Neuronal stem cell (in vitro differentiated cells): ENCODE data around the gene GH1.
"Not testable (repeated sequence)": the region's sequence is repeated elsewhere in the genome, so short reads cannot be mapped to it uniquely, and the experiment has no call there.

ENCODE experiments used
- DNase-seq: peaks from one replicate; pipeline ENCODE4 v3.0.0-alpha.2; 2013; ENCODE audit warnings: low spot score
- H2AFZ ChIP-seq: one replicate; pipeline ENCODE4 v1.6.1; 2013; ENCODE audit warnings: mild to moderate bottlenecking, low read length, inconsistent platforms
- H2AK5ac ChIP-seq: 2 replicates; pipeline ENCODE4 v1.6.1; 2013; ENCODE audit warnings: low read depth, mild to moderate bottlenecking, inconsistent platforms, low read length, moderate library complexity, mixed read lengths
- H2BK120ac ChIP-seq: 2 replicates; pipeline ENCODE4 v1.6.1; 2013; ENCODE audit warnings: low read depth, mild to moderate bottlenecking, inconsistent platforms, low read length, moderate library complexity, mixed read lengths
- H2BK12ac ChIP-seq: one replicate; pipeline ENCODE4 v1.6.1; 2013; ENCODE audit warnings: low read length, inconsistent platforms
- H2BK15ac ChIP-seq: 2 replicates; pipeline ENCODE4 v1.6.1; 2013; ENCODE audit warnings: mild to moderate bottlenecking, low read length, inconsistent platforms, mixed read lengths
- H2BK5ac ChIP-seq: one replicate; pipeline ENCODE4 v1.6.1; 2013; ENCODE audit warnings: inconsistent platforms, mild to moderate bottlenecking, low read length, moderate library complexity
- H3K14ac ChIP-seq: one replicate; pipeline ENCODE4 v1.6.1; 2013; ENCODE audit warnings: low read length, inconsistent platforms
- H3K18ac ChIP-seq: 2 replicates; pipeline ENCODE4 v1.6.1; 2013; ENCODE audit warnings: low read length, inconsistent platforms
- H3K23ac ChIP-seq: 2 replicates; pipeline ENCODE4 v1.6.1; 2013; ENCODE audit warnings: low read depth, mild to moderate bottlenecking, mixed read lengths, low read length, inconsistent platforms; ENCODE audit not compliant: poor library complexity
- H3K27ac ChIP-seq: replicated peaks from 3 replicates; pipeline ENCODE4 v1.5.1; 2013; ENCODE audit warnings: low read length, inconsistent platforms
- H3K27me3 ChIP-seq, 3 experiments: 2 replicates each; pipeline ENCODE4 v1.6.1; 2013; ENCODE audit warnings: low read length in 3 of 3, mild to moderate bottlenecking in 2 of 3, inconsistent platforms in 1 of 3, low read depth in 1 of 3, mixed read lengths in 1 of 3, moderate library complexity in 1 of 3; ENCODE audit not compliant: control insufficient read depth in 3 of 3, insufficient read depth in 3 of 3
- H3K36me3 ChIP-seq, 2 donors: replicated peaks in 1 of 2; 2 replicates each; pipeline ENCODE4 v1.6.1; 2013; ENCODE audit warnings: low read length in 2 of 2; ENCODE audit not compliant: control insufficient read depth in 2 of 2, insufficient read depth in 2 of 2
- H3K4ac ChIP-seq: 2 replicates; pipeline ENCODE4 v1.6.1; 2013; ENCODE audit warnings: inconsistent platforms, mild to moderate bottlenecking, low read length, moderate library complexity
- H3K4me1 ChIP-seq, 2 donors: 1 replicate in 1 of 2; 2 replicates in 1 of 2; pipeline ENCODE4 v1.6.1; 2013; ENCODE audit warnings: low read length in 2 of 2, low read depth in 1 of 2; ENCODE audit not compliant: control insufficient read depth in 2 of 2, insufficient read depth in 1 of 2
- H3K4me2 ChIP-seq: one replicate; pipeline ENCODE4 v1.6.1; 2013; ENCODE audit warnings: mild to moderate bottlenecking, low read length, inconsistent platforms; ENCODE audit not compliant: insufficient read depth, poor library complexity, severe bottlenecking
- H3K4me3 ChIP-seq, 2 donors: 2 replicates each; pipeline ENCODE4 v1.5.1; 2013; ENCODE audit warnings: low read length in 2 of 2, mild to moderate bottlenecking in 2 of 2, inconsistent platforms in 1 of 2, moderate library complexity in 1 of 2
- H3K79me1 ChIP-seq: one replicate; pipeline ENCODE4 v1.6.1; 2013; ENCODE audit warnings: low read depth, mild to moderate bottlenecking, inconsistent platforms, low read length, moderate library complexity
- H3K9ac ChIP-seq: one replicate; pipeline ENCODE4 v1.6.1; 2013; ENCODE audit warnings: mild to moderate bottlenecking, low read depth, low read length, inconsistent platforms; ENCODE audit not compliant: poor library complexity
- H3K9me3 ChIP-seq, 2 donors: replicated peaks in 1 of 2; 2 replicates each; pipeline versions ENCODE3 to v1.6.1; 2013; ENCODE audit warnings: low read length in 2 of 2, mild to moderate bottlenecking in 2 of 2, inconsistent platforms in 1 of 2, low read depth in 1 of 2, mixed read lengths in 1 of 2, moderate library complexity in 1 of 2; ENCODE audit not compliant: control insufficient read depth in 2 of 2, insufficient read depth in 1 of 2
- H4K8ac ChIP-seq: one replicate; pipeline ENCODE4 v1.6.1; 2013; ENCODE audit warnings: low read depth, mild to moderate bottlenecking, inconsistent platforms, low read length, moderate library complexity
- H4K91ac ChIP-seq: one replicate; pipeline ENCODE4 v1.6.1; 2013; ENCODE audit warnings: low read length, low read depth, mild to moderate bottlenecking, inconsistent platforms; ENCODE audit not compliant: poor library complexity
- WGBS, 2 donors: extraction: QIAGEN DNeasy Blood & Tissue Kit; methylation state at CpG; one replicate each; pipeline ENCODE4 v1.1.7; 2013; ENCODE audit warnings: missing lambda C conversion rate in 2 of 2, mixed read lengths in 1 of 2; ENCODE audit not compliant: insufficient read length in 2 of 2, insufficient replicate concordance in 1 of 2; ENCODE audit errors: extremely low coverage in 2 of 2; 5-methylcytosine and 5-hydroxymethylcytosine counted together

Gene GH1

GRCh38 chr17:63927464-63928171 lies 9.0 kb upstream of the GH1 start:
- H2AFZ ChIP-seq: no peak overlapping the region
- H3K4ac ChIP-seq: no peak overlapping the region
- peaks cover 0 to 4% (median 0%) of the 10 kb centered on the region in 3 experiments for H3K27me3 ChIP-seq
- no peak overlapping the region for H3K27ac ChIP-seq
- no peak overlapping the region for H2BK15ac ChIP-seq
- no peak overlapping the region for H2BK5ac ChIP-seq
- peaks cover 2 to 10% of the 10 kb centered on the region in 2 donors for H3K4me1 ChIP-seq
- no peak overlapping the region for H3K9ac ChIP-seq
- H3K23ac ChIP-seq: no peak overlapping the region
- no peaks in the 10 kb centered on the region for H3K36me3 ChIP-seq
- H4K8ac ChIP-seq: no peak overlapping the region
- WGBS, 2 donors: no CpG with 5 or more reads among the region's 8 CpGs
- DNase-seq: no peak
- no peak overlapping the region for H4K91ac ChIP-seq
- no peak overlapping the region for H3K4me3 ChIP-seq
- no peak overlapping the region for H3K4me2 ChIP-seq
- H2BK120ac ChIP-seq: peak overlapping the region; percentile 91
- no peak overlapping the region for H2AK5ac ChIP-seq
- no peaks in the 10 kb centered on the region for H3K9me3 ChIP-seq
- peak overlapping the region; percentile 28 for H3K18ac ChIP-seq
- H2BK12ac ChIP-seq: no peak overlapping the region
- H3K14ac ChIP-seq: no peak overlapping the region
- no peaks in the 10 kb centered on the region for H3K79me1 ChIP-seq

GRCh38 chr17:63926164-63926563 lies 7.5 kb upstream of the GH1 start:
- H4K8ac ChIP-seq: no peak overlapping the region
- no peak overlapping the region for H3K14ac ChIP-seq
- peaks cover 0 to 4% (median 0%) of the 10 kb centered on the region in 3 experiments for H3K27me3 ChIP-seq
- no peak overlapping the region for H3K4me3 ChIP-seq
- no peak overlapping the region for H4K91ac ChIP-seq
- no CpG with 5 or more reads among the region's 2 CpGs for WGBS, 2 donors
- no peak overlapping the region for H3K9ac ChIP-seq
- no peak overlapping the region for H3K27ac ChIP-seq
- H3K4ac ChIP-seq: no peak overlapping the region
- no peaks in the 10 kb centered on the region for H3K79me1 ChIP-seq
- no peaks in the 10 kb centered on the region for H3K36me3 ChIP-seq
- H2BK5ac ChIP-seq: no peak overlapping the region
- no peak overlapping the region for H3K23ac ChIP-seq
- no peak overlapping the region for H2AFZ ChIP-seq
- no peak for DNase-seq
- peaks cover 0 to 7% of the 10 kb centered on the region in 2 donors for H3K4me1 ChIP-seq
- no peak overlapping the region for H2AK5ac ChIP-seq
- no peaks in the 10 kb centered on the region for H3K9me3 ChIP-seq
- H2BK12ac ChIP-seq: no peak overlapping the region
- no peak overlapping the region for H2BK120ac ChIP-seq
- no peak overlapping the region for H3K4me2 ChIP-seq
- H2BK15ac ChIP-seq: no peak overlapping the region
- H3K18ac ChIP-seq: no peak overlapping the region

- peaks cover 0 to 4% (median 0%) of the 10 kb centered on the region in 3 experiments for H3K27me3 ChIP-seq
- H2BK15ac ChIP-seq: no peak overlapping the region
- H3K4me2 ChIP-seq: no peak overlapping the region
- no peak overlapping the region for H2AFZ ChIP-seq
- H2BK120ac ChIP-seq: no peak overlapping the region
- H3K27ac ChIP-seq: no peak overlapping the region
- peak overlapping the region; percentile 21 for H3K14ac ChIP-seq
- no peaks in the 10 kb centered on the region for H3K79me1 ChIP-seq
- H3K9me3 ChIP-seq: no peaks in the 10 kb centered on the region
- no peak overlapping the region for H2BK5ac ChIP-seq
- WGBS, 2 donors: no CpG with 5 or more reads among the region's 5 CpGs
- H3K9ac ChIP-seq: no peak overlapping the region
- no peak for DNase-seq
- peaks cover 0 to 2% of the 10 kb centered on the region in 2 donors for H3K4me1 ChIP-seq
- no peak overlapping the region for H2BK12ac ChIP-seq
- H3K4ac ChIP-seq: no peak overlapping the region
- H4K8ac ChIP-seq: no peak overlapping the region
- H3K4me3 ChIP-seq: no peak overlapping the region
- H3K36me3 ChIP-seq: no peaks in the 10 kb centered on the region
- H3K23ac ChIP-seq: peak overlapping the region; percentile 12
- peak overlapping the region; percentile 75 for H2AK5ac ChIP-seq
- no peak overlapping the region for H4K91ac ChIP-seq
- peak overlapping the region; percentile 76 for H3K18ac ChIP-seq
These were observed 7.0 kb upstream of the GH1 start for GRCh38 chr17:63925615-63926014.

- not testable (repeated sequence) for H3K79me1 ChIP-seq, H3K4me3 ChIP-seq, H2BK120ac ChIP-seq, H2BK5ac ChIP-seq, H3K27me3 ChIP-seq, H4K91ac ChIP-seq, H2BK12ac ChIP-seq, H3K23ac ChIP-seq, H3K27ac ChIP-seq, H3K14ac ChIP-seq, H2AK5ac ChIP-seq, H3K9me3 ChIP-seq, H3K36me3 ChIP-seq, DNase-seq, H2AFZ ChIP-seq, H3K4ac ChIP-seq, H3K4me2 ChIP-seq, H2BK15ac ChIP-seq, H3K4me1 ChIP-seq, H4K8ac ChIP-seq, H3K9ac ChIP-seq, H3K18ac ChIP-seq
- WGBS, 2 donors: no CpG with 5 or more reads among the region's 9 CpGs
These were observed 3.8 kb upstream of the GH1 start for GRCh38 chr17:63922402-63922801.
